ENCODE measurements around the gene C13orf46. TPM values are rescaled to one million over a fixed set of nuclear protein-coding genes. Genes with fewer than 3 reads are reported as not detected.

The C13orf46 gene
- total and polyA plus RNA-seq, 2 of the 8 experiments (the other 6 are each of a cell fraction or from before 2014, with no cell fraction given) = 0.23 to 0.28 TPM

GRCh38 chr13:113960276-113960948 is 13.5 kb downstream of the C13orf46 start:
- CTCF ChIA-PET (ENCODE audit: partially characterized antibody) = interaction anchor here (1.1 to 1.3 kb wide), 2 partner anchors 56 to 266 kb away, joined by 3 read pairs; no protein-coding TSS in a partner anchor
- no peak for FAIRE-seq
- no peak overlapping the region for H2BK12ac ChIP-seq (ENCODE audit: low read depth, low read length)
- TF ChIP-seq CREB1 (IDR thresholded peaks at IDR 0.05) (no peak), RNF2 (IDR thresholded peaks at IDR 0.05; ENCODE audit: borderline replicate concordance, low read depth, low read length, missing control alignments, poor library complexity, severe bottlenecking) (no peak), SP1 (IDR thresholded peaks at IDR 0.05; ENCODE audit: low read depth, low read length) (no peak), TCF12 (IDR thresholded peaks at IDR 0.05; ENCODE audit: low read depth, low read length) (no peak), RXRA (IDR thresholded peaks at IDR 0.05; ENCODE audit: insufficient read depth, low read depth, low read length) (no peak), NRF1 (IDR thresholded peaks at IDR 0.05; ENCODE audit: low read depth, low read length) (no peak), PHF8 (conservative IDR thresholded peaks at IDR 0.05; ENCODE audit: low read depth, low read length) (no peak), ATF3 (IDR thresholded peaks at IDR 0.05; ENCODE audit: insufficient read depth, low read depth, low read length) (no peak)

More at GRCh38 chr13:113960276-113960948, 13.5 kb downstream of the C13orf46 start:
- no peak overlapping the region for H3K4me3 ChIP-seq (ENCODE audit: extremely low read depth in 1 of 4, insufficient read depth in 2 of 4, low read depth in 3 of 4, low read length in 4 of 4)
- H3K36me3 ChIP-seq (ENCODE audit: control insufficient read depth in 2 of 4, insufficient read depth in 4 of 4, low read length in 3 of 4) = no peaks in the 10 kb centered on the region
- H4K91ac ChIP-seq (replicated peaks; ENCODE audit: insufficient read length, low read length) = no peak overlapping the region
- H3K27ac ChIP-seq (ENCODE audit: low read depth, low read length) = no peak overlapping the region
- no peak overlapping the region for H2BK15ac ChIP-seq (ENCODE audit: low read length)
- H3K23me2 ChIP-seq (ENCODE audit: low read depth, low read length) = peaks cover under 1% of the 10 kb centered on the region; the same call in 1 of the 2 replicates
- H4K8ac ChIP-seq (ENCODE audit: extremely low read depth, insufficient read depth, low read length) = no peak overlapping the region
- H2AK5ac ChIP-seq (ENCODE audit: low read depth, low read length) = no peak overlapping the region
- no peaks in the 10 kb centered on the region for H3K4me1 ChIP-seq (replicated peaks in 1 of 4; ENCODE audit: control insufficient read depth in 3 of 4, insufficient read depth in 4 of 4, low read length in 3 of 4)
- POLR2A ChIA-PET (ENCODE audit: partially characterized antibody) = no interaction called here
- H3K79me2 ChIP-seq (ENCODE audit: control insufficient read depth in 1 of 2, insufficient read depth in 2 of 2, low read length in 2 of 2) = no peaks in the 10 kb centered on the region
- H4K5ac ChIP-seq (ENCODE audit: insufficient read length, low read depth, low read length) = no peak overlapping the region
- peaks cover 35 to 77% of the 10 kb centered on the region in 2 experiments; a peak in 3 of 4 replicates for H3K9me3 ChIP-seq (ENCODE audit: insufficient read depth in 2 of 2, low read depth in 1 of 2, low read length in 1 of 2)
- H3K56ac ChIP-seq (replicated peaks; ENCODE audit: insufficient read length, low read depth, low read length) = no peak overlapping the region
- no peak overlapping the region for H2BK120ac ChIP-seq (replicated peaks; ENCODE audit: low read depth, low read length)
- H3K9ac ChIP-seq (replicated peaks in 1 of 4; ENCODE audit: extremely low read depth in 1 of 4, low read depth in 3 of 4, low read length in 3 of 4) = no peak overlapping the region
- no peak overlapping the region for H3K4me2 ChIP-seq (ENCODE audit: insufficient read depth in 1 of 2, low read depth in 2 of 2, low read length in 2 of 2)
- H3K23ac ChIP-seq (ENCODE audit: insufficient read length) = no peak overlapping the region
- no peaks in the 10 kb centered on the region for H3K79me1 ChIP-seq (ENCODE audit: low read depth, low read length)
- no peak overlapping the region for H3K14ac ChIP-seq (ENCODE audit: insufficient read length)
- DNase-seq (ENCODE audit: low read depth in 1 of 2, low spot score in 2 of 2) = no peak
- H3K18ac ChIP-seq (ENCODE audit: extremely low read depth, low read length) = no peak overlapping the region
- 76% methylated on average over 6 of the region's 6 CpGs; no CpG with 5 or more reads in 1 of the 2 experiments for whole genome bisulfite sequencing, 2 experiments (ENCODE audit: extremely low coverage in 1 of 2, insufficient coverage in 1 of 2, insufficient read length in 1 of 2, insufficient replicate concordance in 2 of 2, low coverage in 1 of 2, low lambda C conversion rate in 2 of 2, missing lambda C conversion rate in 1 of 2)
- H3K27me3 ChIP-seq (replicated peaks in 1 of 4; ENCODE audit: control insufficient read depth in 3 of 4, extremely low read depth in 1 of 4, insufficient read depth in 3 of 4, low read length in 3 of 4) = no peaks in the 10 kb centered on the region
- H4K20me1 ChIP-seq (replicated peaks in 1 of 2; ENCODE audit: control insufficient read depth in 1 of 2, insufficient read depth in 2 of 2, low read length in 2 of 2) = no peaks in the 10 kb centered on the region
- H2BK5ac ChIP-seq (ENCODE audit: low read depth, low read length) = no peak overlapping the region
- H3K4ac ChIP-seq (replicated peaks; ENCODE audit: insufficient read length, low read depth, low read length) = no peak overlapping the region
- H2BK20ac ChIP-seq (ENCODE audit: low read length) = no peak overlapping the region
- no peak overlapping the region for H2AFZ ChIP-seq (ENCODE audit: low read length)

Data from H1 (cell line).